NCI-H2029 (cell line): Measurements from ENCODE around the gene JARID2.

Source experiments
- DNase-seq: peaks from one replicate; lab custom pipeline; 2025; lab: John Stamatoyannopoulos, UW

Gene JARID2

GRCh38 chr6:15549371-15549770 lies 303.5 kb downstream of the JARID2 start:
- no peak for DNase-seq

- no peak for DNase-seq
Observed at GRCh38 chr6:15550546-15551123, 304.8 kb downstream of the JARID2 start.

GRCh38 chr6:15551262-15551661 lies 305.4 kb downstream of the JARID2 start:
- no peak for DNase-seq

- peak; percentile 58 for DNase-seq
Observed at GRCh38 chr6:15551798-15552197, 305.9 kb downstream of the JARID2 start.

GRCh38 chr6:15553031-15553430 lies 307.2 kb downstream of the JARID2 start:
- no peak for DNase-seq

- DNase-seq: no peak
Observed at GRCh38 chr6:15553736-15554294, 307.9 kb downstream of the JARID2 start.

GRCh38 chr6:15554728-15555100 lies 308.8 kb downstream of the JARID2 start:
- DNase-seq: no peak

GRCh38 chr6:15555101-15556038 lies 309.5 kb downstream of the JARID2 start:
- DNase-seq: no peak

GRCh38 chr6:15556711-15557110 lies 310.8 kb downstream of the JARID2 start:
- DNase-seq: no peak

GRCh38 chr6:15557174-15557573 lies 311.3 kb downstream of the JARID2 start:
- DNase-seq: no peak

- no peak for DNase-seq
Observed at GRCh38 chr6:15560713-15561112, 314.8 kb downstream of the JARID2 start.

- DNase-seq: no peak
Observed at GRCh38 chr6:15561447-15562199, 315.8 kb downstream of the JARID2 start.

- no peak for DNase-seq
Observed at GRCh38 chr6:15562977-15563376, 317.1 kb downstream of the JARID2 start.

GRCh38 chr6:15569035-15569995 lies 323.4 kb downstream of the JARID2 start:
- no peak for DNase-seq

- DNase-seq: no peak
Observed at GRCh38 chr6:15570171-15570570, 324.3 kb downstream of the JARID2 start.
